GM12865 (cell line): ENCODE data around the gene TCP1.

Experiments
- DNase-seq: peaks from one replicate; pipeline ENCODE4 v3.0.0; 2010; ENCODE audit warnings: low read depth
- H3K4me3 ChIP-seq: 2 replicates; pipeline ENCODE4 v1.5.1; 2011; ENCODE audit warnings: mild to moderate bottlenecking, low read depth, low read length, control low read depth
- CTCF ChIP-seq: IDR thresholded peaks from 2 replicates; pipeline ENCODE4 v1.5.1; 2011; ENCODE audit warnings: low read length, control low read depth, low read depth, inconsistent platforms; ENCODE audit not compliant: insufficient read depth; ENCODE audit errors: missing control alignments

Gene TCP1

GRCh38 chr6:159832946-159833345 is 43.5 kb upstream of the TCP1 start:
- DNase-seq, result no peak
- no peak overlapping the region for H3K4me3 ChIP-seq
- TF ChIP-seq CTCF, result no peak

GRCh38 chr6:159831373-159831679 is 41.9 kb upstream of the TCP1 start:
- DNase-seq, result no peak
- H3K4me3 ChIP-seq, result no peak overlapping the region
- TF ChIP-seq CTCF, result no peak

- H3K4me3 ChIP-seq, result no peak overlapping the region
- DNase-seq, result no peak
- TF ChIP-seq CTCF, result no peak
Measured at GRCh38 chr6:159830501-159831372, 41.3 kb upstream of the TCP1 start.

DNA sequence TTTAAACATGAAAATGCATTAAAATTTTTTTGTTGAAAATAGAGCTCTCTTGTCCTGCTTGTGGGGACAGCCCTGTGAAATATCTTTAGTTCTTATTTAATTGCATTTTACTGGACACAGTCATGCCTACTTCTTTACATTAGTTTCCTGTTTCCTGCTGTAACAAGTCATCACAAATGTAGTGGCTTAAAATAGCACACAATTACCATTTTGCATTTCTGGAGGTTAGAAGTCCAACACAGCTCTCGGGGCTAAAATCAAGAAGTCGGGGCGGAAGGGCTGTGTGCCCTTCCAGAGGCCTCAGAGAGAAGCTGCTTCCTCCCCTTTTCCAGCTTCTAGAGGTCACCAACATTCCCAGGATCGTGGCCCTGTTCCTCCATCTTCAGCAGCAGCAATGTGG is 40.1 kb upstream of the TCP1 start:
- TF ChIP-seq CTCF, result no peak
- peak; percentile 24 for DNase-seq
- no peak overlapping the region for H3K4me3 ChIP-seq

- no peak for TF ChIP-seq CTCF
- DNase-seq, result no peak
- no peak overlapping the region for H3K4me3 ChIP-seq
Measured at GRCh38 chr6:159828074-159828473, 38.7 kb upstream of the TCP1 start.

DNA sequence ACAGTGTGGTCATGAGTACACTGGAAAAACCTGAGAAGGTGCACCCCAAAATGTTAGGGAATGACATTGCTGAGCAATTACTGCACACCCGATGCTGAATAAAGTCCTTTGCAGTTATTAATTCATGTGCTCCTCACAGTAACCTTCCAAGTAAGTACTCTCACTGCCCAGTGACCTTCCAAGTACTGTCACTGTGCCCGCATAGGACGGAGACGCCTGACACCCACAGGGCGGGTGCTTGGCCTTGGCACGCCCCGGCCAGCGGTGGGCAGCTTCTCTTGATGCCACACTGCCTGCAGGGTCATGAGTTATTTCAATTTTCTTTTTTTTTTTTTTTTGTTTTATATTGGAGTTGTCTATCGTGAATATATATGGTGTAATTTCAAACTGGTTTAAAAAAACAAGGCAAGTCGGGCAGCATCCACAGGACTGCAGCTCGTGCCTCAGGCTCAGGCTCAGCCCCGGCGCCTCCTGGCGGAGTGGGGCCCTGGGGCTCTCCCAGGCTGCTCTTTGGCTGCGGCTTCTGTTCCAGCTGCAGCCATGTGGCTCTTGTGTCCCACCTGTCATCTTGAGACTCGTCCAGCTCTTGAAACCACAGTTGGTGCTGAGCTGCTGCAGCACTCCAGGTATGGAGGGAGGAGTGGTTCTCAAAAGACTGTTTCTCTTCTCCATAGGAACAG is 37.7 kb upstream of the TCP1 start:
- H3K4me3 ChIP-seq, result no peak overlapping the region
- no peak for DNase-seq
- TF ChIP-seq CTCF, result no peak
